ENCODE measurements around the gene DNTT.

The DNTT gene

DNA sequence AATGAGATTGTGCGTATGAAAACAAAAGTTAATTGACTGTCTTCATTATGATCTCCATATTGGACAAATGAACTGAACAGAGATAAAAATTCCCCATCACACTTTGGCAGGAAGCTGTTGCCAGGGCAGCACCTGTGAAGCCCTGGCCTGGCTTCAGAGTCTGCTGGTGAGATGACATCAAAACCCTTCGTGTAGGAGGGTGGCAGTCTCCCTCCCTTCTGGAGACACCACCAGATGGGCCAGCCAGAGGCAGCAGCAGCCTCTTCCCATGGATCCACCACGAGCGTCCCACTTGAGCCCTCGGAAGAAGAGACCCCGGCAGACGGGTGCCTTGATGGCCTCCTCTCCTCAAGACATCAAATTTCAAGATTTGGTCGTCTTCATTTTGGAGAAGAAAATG lies at the start of gene DNTT:
TSS of gene DNTT (plus strand) at position 205 of the 400 bp plus-strand sequence. CDS start at position 269, 64 bp downstream.
- TF ChIP-seq YY1 (IDR thresholded peaks at IDR 0.05; ENCODE audit: insufficient read depth, insufficient read length) (no peak), SUZ12 (IDR thresholded peaks at IDR 0.05; ENCODE audit: extremely low read depth, insufficient read depth, insufficient read length) (no peak), ZNF274 (IDR thresholded peaks at IDR 0.05; ENCODE audit: low read depth, low read length) (no peak)
- H3K27me3 ChIP-seq (ENCODE audit: insufficient read depth, insufficient read length) = no peaks in the 10 kb centered on the region
- no peak for DNase-seq (ENCODE audit: low read depth, low spot score)
- H3K9ac ChIP-seq (ENCODE audit: insufficient read length, low read depth) = no peak within 1 kb of the TSS
- no peaks in the 10 kb centered on the region for H3K36me3 ChIP-seq (ENCODE audit: insufficient read depth, insufficient read length, low read length)
- no peak within 1 kb of the TSS for H3K4me3 ChIP-seq (ENCODE audit: insufficient read length, low read depth)
- peaks cover 5% of the 10 kb centered on the region for H3K4me1 ChIP-seq (ENCODE audit: insufficient read depth, insufficient read length)
- H3K9me3 ChIP-seq (ENCODE audit: insufficient read depth, low read length) = no peaks in the 10 kb centered on the region; the same call in 1 of the 2 replicates

DNA sequence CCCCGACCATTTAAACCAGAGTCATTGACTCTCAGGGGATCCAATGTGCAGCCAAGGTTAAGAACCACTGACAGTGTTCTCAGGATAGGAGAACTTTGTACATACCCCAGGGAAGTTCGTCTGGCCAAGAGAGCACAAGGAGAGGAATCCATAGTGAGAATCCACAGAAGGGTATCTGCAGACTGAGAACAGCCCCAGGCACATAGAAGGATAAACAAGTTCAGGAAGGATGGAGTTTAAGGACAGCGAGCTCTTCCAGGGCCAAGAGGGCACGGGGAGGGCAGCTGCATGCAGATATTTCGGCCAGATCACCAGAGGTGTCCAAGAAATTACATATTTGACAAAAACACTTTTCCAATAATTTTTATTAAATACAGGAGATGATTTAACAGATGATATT lies 49.3 kb upstream of the DNTT start:
- Histone ChIP-seq H3K27me3 (ENCODE audit: insufficient read depth, insufficient read length) (no peaks in the 10 kb centered on the region), H3K9me3 (ENCODE audit: insufficient read depth, low read length) (no peaks in the 10 kb centered on the region), H3K4me3 (ENCODE audit: insufficient read length, low read depth) (no peak overlapping the region), H3K36me3 (ENCODE audit: insufficient read depth, insufficient read length, low read length) (no peaks in the 10 kb centered on the region), H3K4me1 (ENCODE audit: insufficient read depth, insufficient read length) (no peaks in the 10 kb centered on the region), H3K9ac (ENCODE audit: insufficient read length, low read depth) (no peak overlapping the region)
- no peak for TF ChIP-seq SUZ12 (IDR thresholded peaks at IDR 0.05; ENCODE audit: extremely low read depth, insufficient read depth, insufficient read length)
- no peak for TF ChIP-seq ZNF274 (IDR thresholded peaks at IDR 0.05; ENCODE audit: low read depth, low read length)
- no peak for TF ChIP-seq YY1 (IDR thresholded peaks at IDR 0.05; ENCODE audit: insufficient read depth, insufficient read length)
- no peak for DNase-seq (ENCODE audit: low read depth, low spot score)

DNA sequence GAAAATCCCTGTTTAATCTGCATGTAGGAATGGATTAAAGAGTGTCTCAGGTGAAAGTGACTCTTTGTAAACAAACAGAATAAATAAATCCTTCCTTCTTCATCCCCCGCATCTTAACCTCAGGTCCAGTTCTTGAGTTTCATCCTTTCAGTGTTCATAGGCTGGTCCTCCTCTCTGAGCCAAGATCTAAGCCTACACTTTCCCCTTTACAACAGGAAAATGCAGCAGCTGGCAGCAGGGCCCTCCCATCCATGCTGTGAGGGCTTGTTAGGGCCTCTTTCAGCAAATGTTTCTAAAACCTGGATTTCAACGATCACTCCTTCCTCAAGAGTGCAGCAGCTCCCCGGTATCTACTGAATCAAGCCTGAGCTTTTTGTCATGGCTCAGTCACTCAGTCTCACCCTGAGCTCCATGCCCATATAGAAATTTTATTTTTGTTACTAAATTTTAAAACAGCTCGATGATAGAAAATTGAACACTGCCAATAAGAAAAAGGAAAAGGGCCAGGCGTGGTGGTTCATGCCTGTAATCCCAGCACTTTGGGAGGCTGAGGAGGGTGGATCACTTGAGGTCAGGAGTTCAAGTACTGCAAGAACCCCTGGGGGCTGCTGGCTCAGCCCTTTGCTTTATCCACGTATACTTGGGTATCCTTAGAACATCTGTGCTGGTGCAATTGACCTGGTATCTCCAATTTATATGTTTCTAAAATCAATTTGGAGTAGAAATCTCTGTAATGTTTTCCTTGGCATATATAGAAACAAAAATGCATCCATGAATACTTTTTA lies 48.5 kb upstream of the DNTT start:
- no peaks in the 10 kb centered on the region for H3K36me3 ChIP-seq (ENCODE audit: insufficient read depth, insufficient read length, low read length)
- H3K4me3 ChIP-seq (ENCODE audit: insufficient read length, low read depth) = no peak overlapping the region
- H3K27me3 ChIP-seq (ENCODE audit: insufficient read depth, insufficient read length) = no peaks in the 10 kb centered on the region
- TF ChIP-seq SUZ12 (IDR thresholded peaks at IDR 0.05; ENCODE audit: extremely low read depth, insufficient read depth, insufficient read length) (no peak), ZNF274 (IDR thresholded peaks at IDR 0.05; ENCODE audit: low read depth, low read length) (no peak), YY1 (IDR thresholded peaks at IDR 0.05; ENCODE audit: insufficient read depth, insufficient read length) (no peak)
- DNase-seq (ENCODE audit: low read depth, low spot score) = no peak
- no peaks in the 10 kb centered on the region for H3K9me3 ChIP-seq (ENCODE audit: insufficient read depth, low read length)
- no peak overlapping the region for H3K9ac ChIP-seq (ENCODE audit: insufficient read length, low read depth)
- no peaks in the 10 kb centered on the region for H3K4me1 ChIP-seq (ENCODE audit: insufficient read depth, insufficient read length)

DNA sequence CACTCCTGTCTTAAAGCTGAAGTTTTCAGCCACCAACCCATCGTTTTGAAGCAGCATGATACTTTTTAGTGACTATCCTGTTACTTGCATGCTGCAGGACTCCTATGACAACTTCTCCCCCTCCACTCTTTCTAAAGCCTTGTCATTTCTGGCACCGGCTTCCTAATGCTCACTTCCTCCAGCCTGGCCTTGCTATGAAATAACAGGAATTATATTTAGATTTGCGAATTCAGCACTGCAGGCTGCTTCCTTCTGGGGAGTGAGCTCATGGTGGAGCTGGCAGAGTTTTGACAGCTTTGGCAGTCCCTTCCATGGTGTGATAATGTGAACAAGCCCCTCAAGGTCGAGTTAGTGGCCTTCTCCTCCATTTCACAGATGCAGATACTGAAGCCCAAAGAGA lies 46.3 kb upstream of the DNTT start:
- DNase-seq (ENCODE audit: low read depth, low spot score) = no peak
- H3K36me3 ChIP-seq (ENCODE audit: insufficient read depth, insufficient read length, low read length) = no peaks in the 10 kb centered on the region
- no peak for TF ChIP-seq SUZ12 (IDR thresholded peaks at IDR 0.05; ENCODE audit: extremely low read depth, insufficient read depth, insufficient read length)
- H3K4me3 ChIP-seq (ENCODE audit: insufficient read length, low read depth) = no peak overlapping the region
- H3K4me1 ChIP-seq (ENCODE audit: insufficient read depth, insufficient read length) = no peaks in the 10 kb centered on the region
- H3K9ac ChIP-seq (ENCODE audit: insufficient read length, low read depth) = no peak overlapping the region
- H3K9me3 ChIP-seq (ENCODE audit: insufficient read depth, low read length) = no peaks in the 10 kb centered on the region
- no peaks in the 10 kb centered on the region for H3K27me3 ChIP-seq (ENCODE audit: insufficient read depth, insufficient read length)

- Histone ChIP-seq H3K4me3 (ENCODE audit: insufficient read length, low read depth) (no peak overlapping the region), H3K36me3 (ENCODE audit: insufficient read depth, insufficient read length, low read length) (no peaks in the 10 kb centered on the region), H3K4me1 (ENCODE audit: insufficient read depth, insufficient read length) (peaks cover 2% of the 10 kb centered on the region), H3K9ac (ENCODE audit: insufficient read length, low read depth) (no peak overlapping the region), H3K9me3 (ENCODE audit: insufficient read depth, low read length) (no peaks in the 10 kb centered on the region), H3K27me3 (ENCODE audit: insufficient read depth, insufficient read length) (no peaks in the 10 kb centered on the region)
- no peak for TF ChIP-seq YY1 (IDR thresholded peaks at IDR 0.05; ENCODE audit: insufficient read depth, insufficient read length)
- no peak for TF ChIP-seq SUZ12 (IDR thresholded peaks at IDR 0.05; ENCODE audit: extremely low read depth, insufficient read depth, insufficient read length)
- no peak for DNase-seq (ENCODE audit: low read depth, low spot score)
Observed at GRCh38 chr10:96259150-96259549, 45.1 kb upstream of the DNTT start.

GRCh38 chr10:96260014-96260413 lies 44.2 kb upstream of the DNTT start:
- Histone ChIP-seq H3K4me1 (ENCODE audit: insufficient read depth, insufficient read length) (peaks cover 2% of the 10 kb centered on the region), H3K36me3 (ENCODE audit: insufficient read depth, insufficient read length, low read length) (no peaks in the 10 kb centered on the region), H3K9me3 (ENCODE audit: insufficient read depth, low read length) (no peaks in the 10 kb centered on the region), H3K4me3 (ENCODE audit: insufficient read length, low read depth) (no peak overlapping the region), H3K9ac (ENCODE audit: insufficient read length, low read depth) (no peak overlapping the region), H3K27me3 (ENCODE audit: insufficient read depth, insufficient read length) (no peaks in the 10 kb centered on the region)
- no peak for DNase-seq (ENCODE audit: low read depth, low spot score)
- TF ChIP-seq ZNF274 (IDR thresholded peaks at IDR 0.05; ENCODE audit: low read depth, low read length) (no peak), YY1 (IDR thresholded peaks at IDR 0.05; ENCODE audit: insufficient read depth, insufficient read length) (no peak), SUZ12 (IDR thresholded peaks at IDR 0.05; ENCODE audit: extremely low read depth, insufficient read depth, insufficient read length) (no peak)

GRCh38 chr10:96261132-96261531 lies 43.1 kb upstream of the DNTT start:
- Histone ChIP-seq H3K36me3 (ENCODE audit: insufficient read depth, insufficient read length, low read length) (no peaks in the 10 kb centered on the region), H3K4me3 (ENCODE audit: insufficient read length, low read depth) (no peak overlapping the region), H3K9ac (ENCODE audit: insufficient read length, low read depth) (no peak overlapping the region), H3K27me3 (ENCODE audit: insufficient read depth, insufficient read length) (no peaks in the 10 kb centered on the region), H3K9me3 (ENCODE audit: insufficient read depth, low read length) (no peaks in the 10 kb centered on the region), H3K4me1 (ENCODE audit: insufficient read depth, insufficient read length) (peaks cover 2% of the 10 kb centered on the region)
- no peak for DNase-seq (ENCODE audit: low read depth, low spot score)
- TF ChIP-seq YY1 (IDR thresholded peaks at IDR 0.05; ENCODE audit: insufficient read depth, insufficient read length) (no peak), SUZ12 (IDR thresholded peaks at IDR 0.05; ENCODE audit: extremely low read depth, insufficient read depth, insufficient read length) (no peak), ZNF274 (IDR thresholded peaks at IDR 0.05; ENCODE audit: low read depth, low read length) (no peak)

Measured in NT2/D1 (cell line).